GM23248 (cell line): ENCODE measurements around the gene METTL25.
"Not testable (repeated sequence)": the region's sequence is repeated elsewhere in the genome, so short reads cannot be mapped to it uniquely, and the experiment has no call there.

Source experiments
- EZH2 ChIP-seq: fragments of 200-600 bp; sonication (generic); IDR thresholded peaks from 2 replicates; pipeline ENCODE4 v1.6.1; 2018; ENCODE audit warnings: antibody characterized with exemption, mild to moderate bottlenecking; ENCODE audit not compliant: insufficient read depth, poor library complexity, severe bottlenecking
- EZH2phosphoT487 ChIP-seq: fragments of 200-600 bp; sonication (generic); IDR thresholded peaks from 2 replicates; pipeline ENCODE4 v1.6.1; 2018; ENCODE audit warnings: antibody characterized with exemption, moderate library complexity, mild to moderate bottlenecking, low read depth; ENCODE audit not compliant: insufficient read depth

- not testable (repeated sequence) for TF ChIP-seq EZH2, EZH2phosphoT487
Measured at GRCh38 chr12:82360834-82361233, 2.5 kb downstream of the METTL25 start.
